NCI-H2081 (cell line): ENCODE results near the gene ATRIP.

ENCODE experiments used
- DNase-seq, 2 experiments: peaks; one replicate each; lab custom pipeline; 2025; lab: John Stamatoyannopoulos, UW

Gene ATRIP

GRCh38 chr3:48410205-48411040 lies 36.1 kb upstream of the ATRIP start:
- no peak for DNase-seq

GRCh38 chr3:48411041-48411588 lies 35.4 kb upstream of the ATRIP start:
- DNase-seq = no peak

- DNase-seq = no peak
Observed at GRCh38 chr3:48411606-48412374, 34.7 kb upstream of the ATRIP start.

GRCh38 chr3:48412375-48413001 lies 34.0 kb upstream of the ATRIP start:
- DNase-seq = no peak

- no peak for DNase-seq
Observed at GRCh38 chr3:48413086-48413485, 33.5 kb upstream of the ATRIP start.

GRCh38 chr3:48413611-48414010 lies 32.9 kb upstream of the ATRIP start:
- DNase-seq = no peak

- DNase-seq = no peak
Observed at GRCh38 chr3:48414376-48415250, 31.9 kb upstream of the ATRIP start.

GRCh38 chr3:48415251-48415953 lies 31.1 kb upstream of the ATRIP start:
- no peak for DNase-seq

GRCh38 chr3:48416091-48416505 lies 30.4 kb upstream of the ATRIP start:
- DNase-seq = no peak

- DNase-seq = no peak
Observed at GRCh38 chr3:48416546-48416945, 30.0 kb upstream of the ATRIP start.

GRCh38 chr3:48417529-48418108 lies 28.9 kb upstream of the ATRIP start:
- no peak for DNase-seq

GRCh38 chr3:48418140-48418539 lies 28.4 kb upstream of the ATRIP start:
- DNase-seq = no peak

- DNase-seq = no peak
Observed at GRCh38 chr3:48418651-48419050, 27.9 kb upstream of the ATRIP start.

GRCh38 chr3:48419149-48419548 lies 27.4 kb upstream of the ATRIP start:
- DNase-seq = no peak

- no peak for DNase-seq
Observed at GRCh38 chr3:48419597-48419996, 26.9 kb upstream of the ATRIP start.

- no peak for DNase-seq
Observed at GRCh38 chr3:48420561-48420960, 26.0 kb upstream of the ATRIP start.

- no peak for DNase-seq
Observed at GRCh38 chr3:48422272-48422671, 24.3 kb upstream of the ATRIP start.

- DNase-seq = no peak
Observed at GRCh38 chr3:48422681-48423080, 23.9 kb upstream of the ATRIP start.

- DNase-seq = no peak
Observed at GRCh38 chr3:48423241-48423882, 23.2 kb upstream of the ATRIP start.
